Measurements from ENCODE around the gene BMPR2. TPM values are rescaled to one million over a fixed set of nuclear protein-coding genes. Genes with fewer than 3 reads are reported as not detected.

Gene BMPR2
- total RNA-seq, 1 donor from 2014 or later = 88.9 TPM

- Mint-ChIP-seq H3K36me3 (ENCODE audit: low read depth, unreplicated experiment) (peaks cover 4% of the 10 kb centered on the region), H3K4me1 (ENCODE audit: unreplicated experiment) (no peaks in the 10 kb centered on the region), H3K27ac (ENCODE audit: unreplicated experiment) (no peak overlapping the region), H3K27me3 (ENCODE audit: unreplicated experiment) (peaks cover 2% of the 10 kb centered on the region), H3K4me3 (ENCODE audit: unreplicated experiment) (no peak overlapping the region), H3K9me3 (ENCODE audit: unreplicated experiment) (no peaks in the 10 kb centered on the region)
- no peak for DNase-seq (ENCODE audit: low spot score)
- no peak for TF ChIP-seq CTCF (IDR thresholded peaks at IDR 0.05; ENCODE audit: unreplicated experiment)
Observed at GRCh38 chr2:202454536-202454935, 78.4 kb downstream of the BMPR2 start.

GRCh38 chr2:202455114-202455513, 79.0 kb downstream of the BMPR2 start:
- Mint-ChIP-seq H3K4me1 (ENCODE audit: unreplicated experiment) (no peaks in the 10 kb centered on the region), H3K9me3 (ENCODE audit: unreplicated experiment) (no peaks in the 10 kb centered on the region), H3K27me3 (ENCODE audit: unreplicated experiment) (peaks cover 2% of the 10 kb centered on the region), H3K36me3 (ENCODE audit: low read depth, unreplicated experiment) (peaks cover 4% of the 10 kb centered on the region), H3K4me3 (ENCODE audit: unreplicated experiment) (no peak overlapping the region), H3K27ac (ENCODE audit: unreplicated experiment) (peak overlapping the region; percentile 48)
- no peak for TF ChIP-seq CTCF (IDR thresholded peaks at IDR 0.05; ENCODE audit: unreplicated experiment)
- no peak for DNase-seq (ENCODE audit: low spot score)

GRCh38 chr2:202460119-202460518, 84.0 kb downstream of the BMPR2 start:
- no peak for DNase-seq (ENCODE audit: low spot score)
- no peaks in the 10 kb centered on the region for H3K9me3 Mint-ChIP-seq (ENCODE audit: unreplicated experiment)
- H3K27ac Mint-ChIP-seq (ENCODE audit: unreplicated experiment) = no peak overlapping the region
- H3K4me3 Mint-ChIP-seq (ENCODE audit: unreplicated experiment) = peak overlapping the region; percentile 1
- no peak for TF ChIP-seq CTCF (IDR thresholded peaks at IDR 0.05; ENCODE audit: unreplicated experiment)
- no peaks in the 10 kb centered on the region for H3K36me3 Mint-ChIP-seq (ENCODE audit: low read depth, unreplicated experiment)
- H3K4me1 Mint-ChIP-seq (ENCODE audit: unreplicated experiment) = no peaks in the 10 kb centered on the region
- no peaks in the 10 kb centered on the region for H3K27me3 Mint-ChIP-seq (ENCODE audit: unreplicated experiment)

GRCh38 chr2:202479090-202479489, 103.0 kb downstream of the BMPR2 start:
- Mint-ChIP-seq H3K4me3 (ENCODE audit: unreplicated experiment) (no peak overlapping the region), H3K27ac (ENCODE audit: unreplicated experiment) (no peak overlapping the region), H3K36me3 (ENCODE audit: low read depth, unreplicated experiment) (peaks cover 17% of the 10 kb centered on the region), H3K27me3 (ENCODE audit: unreplicated experiment) (peaks cover 4% of the 10 kb centered on the region), H3K9me3 (ENCODE audit: unreplicated experiment) (no peaks in the 10 kb centered on the region), H3K4me1 (ENCODE audit: unreplicated experiment) (peaks cover 7% of the 10 kb centered on the region)
- TF ChIP-seq CTCF (IDR thresholded peaks at IDR 0.05; ENCODE audit: unreplicated experiment) = no peak
- DNase-seq (ENCODE audit: low spot score) = no peak

- TF ChIP-seq CTCF (IDR thresholded peaks at IDR 0.05; ENCODE audit: unreplicated experiment) = no peak
- H3K9me3 Mint-ChIP-seq (ENCODE audit: unreplicated experiment) = no peaks in the 10 kb centered on the region
Observed at GRCh38 chr2:202479610-202480009, 103.5 kb downstream of the BMPR2 start.

More at GRCh38 chr2:202479610-202480009, 103.5 kb downstream of the BMPR2 start:
- Mint-ChIP-seq H3K4me3 (ENCODE audit: unreplicated experiment) (no peak overlapping the region), H3K27me3 (ENCODE audit: unreplicated experiment) (peaks cover 4% of the 10 kb centered on the region), H3K36me3 (ENCODE audit: low read depth, unreplicated experiment) (peaks cover 17% of the 10 kb centered on the region), H3K4me1 (ENCODE audit: unreplicated experiment) (peaks cover 7% of the 10 kb centered on the region), H3K27ac (ENCODE audit: unreplicated experiment) (no peak overlapping the region)
- no peak for DNase-seq (ENCODE audit: low spot score)

All from endothelial cell (in vitro differentiated cells).